Neural progenitor cell (in vitro differentiated cells): ENCODE measurements around the gene CSNK2A1.

Experiments used
- CTCF ChIP-seq: fragments of 200-600 bp; sonication (generic); IDR thresholded peaks from 2 replicates; pipeline ENCODE4 v1.5.1; 2017; ENCODE audit warnings: antibody characterized with exemption, mild to moderate bottlenecking
- EZH2 ChIP-seq: fragments of 200-600 bp; sonication (generic); IDR thresholded peaks from 2 replicates; pipeline ENCODE4 v1.6.1; 2017; ENCODE audit warnings: antibody characterized with exemption, mild to moderate bottlenecking, moderate library complexity

GRCh38 chr20:474581-474980 is 69.0 kb downstream of the CSNK2A1 start:
- TF ChIP-seq CTCF (no peak), EZH2 (no peak)
